PC-9 (cell line): ENCODE results near the gene SLC9A9. TPM values are rescaled to one million over a fixed set of nuclear protein-coding genes. Genes with fewer than 3 reads are reported as not detected.

Source experiments
- BruUV-seq: library from RNA; stranded (reverse); fragments of 400-500 nt; replicated peaks from 2 replicates; lab custom pipeline; 2021; lab: Mats Ljungman, UMichigan
- CTCF ChIA-PET: fragments of 300-600 bp; sonication (Branson Sonifier 250); formaldehyde crosslinking; loops from one replicate; lab custom pipeline; 2022; ENCODE audit warnings: antibody characterized with exemption; lab: Charles Lee
- POLR2A ChIA-PET: fragments of 300-600 bp; sonication (Branson Sonifier 250); formaldehyde crosslinking; loops from one replicate; lab custom pipeline; 2022; ENCODE audit warnings: antibody characterized with exemption; ENCODE audit not compliant: unreplicated experiment; lab: Charles Lee
- DNase-seq, 2 experiments: peaks; one replicate each; pipeline versions ENCODE4 v3.0.0 to v3.0.0-alpha.2; 2015 to 2022; ENCODE audit warnings: mixed read lengths in 1 of 2
- H2AFZ ChIP-seq: fragments of 200-600 bp; sonication (generic); 2 replicates; pipeline ENCODE4 v1.8.1; 2017; ENCODE audit warnings: antibody characterized with exemption
- H3F3A ChIP-seq: fragments of 200-600 bp; sonication (generic); 2 replicates; pipeline ENCODE4 v1.8.1; 2017; ENCODE audit warnings: antibody characterized with exemption, mild to moderate bottlenecking, low read depth; ENCODE audit not compliant: insufficient read depth
- H3K27ac ChIP-seq: fragments of 200-600 bp; sonication (generic); 2 replicates; pipeline ENCODE4 v1.6.1; 2016; ENCODE audit warnings: mixed run types
- H3K27me3 ChIP-seq: fragments of 200-600 bp; sonication (generic); 2 replicates; pipeline ENCODE4 v1.6.1; 2016; ENCODE audit warnings: low read depth, mixed run types; ENCODE audit not compliant: insufficient read depth
- H3K36me3 ChIP-seq: fragments of 200-600 bp; sonication (generic); 2 replicates; pipeline ENCODE4 v1.6.1; 2016; ENCODE audit warnings: low read depth, mixed run types
- H3K4me1 ChIP-seq: fragments of 200-600 bp; sonication (generic); replicated peaks from 2 replicates; pipeline ENCODE4 v1.6.1; 2016; ENCODE audit warnings: mixed run types; ENCODE audit not compliant: insufficient read depth
- H3K4me2 ChIP-seq: fragments of 200-600 bp; sonication (generic); 2 replicates; pipeline ENCODE4 v1.6.1; 2017; ENCODE audit warnings: mixed run types
- H3K4me3 ChIP-seq: fragments of 200-600 bp; sonication (generic); 2 replicates; pipeline ENCODE4 v1.6.1; 2016; ENCODE audit warnings: mixed run types
- H3K79me2 ChIP-seq: fragments of 200-600 bp; sonication (generic); 2 replicates; pipeline ENCODE4 v1.6.1; 2017; ENCODE audit warnings: low read depth, mixed run types
- H3K9me2 ChIP-seq: fragments of 200-600 bp; sonication (generic); 2 replicates; pipeline ENCODE4 v1.8.1; 2017; ENCODE audit warnings: mild to moderate bottlenecking; ENCODE audit not compliant: insufficient read depth
- H3K9me3 ChIP-seq: fragments of 200-600 bp; sonication (generic); 2 replicates; pipeline ENCODE4 v1.8.1; 2016; ENCODE audit warnings: low read depth; ENCODE audit not compliant: insufficient read depth
- H4K20me1 ChIP-seq: fragments of 200-600 bp; sonication (generic); 2 replicates; pipeline ENCODE4 v1.8.1; 2017; ENCODE audit not compliant: insufficient read depth
- EZH2 ChIP-seq: fragments of 200-600 bp; sonication (generic); IDR thresholded peaks from 2 replicates; pipeline ENCODE4 v1.8.0; 2017; ENCODE audit warnings: antibody characterized with exemption, low read depth
- intact Hi-C: fragments of 100-400 bp; cut with micrococcal nuclease; formaldehyde crosslinking; loops from one replicate; pipeline ENCODE4 v1.10.0; 2022; ENCODE audit not compliant: unreplicated experiment
- total RNA-seq: library from RNA; stranded (reverse); gene quantifications from 2 replicates; pipeline ENCODE4 v1.2.3, GENCODE V29; 2021
- TF ChIP-seq, protein P1 (sequence below): fragments of 200-600 bp; sonication (generic); conservative IDR thresholded peaks from 2 replicates; pipeline ENCODE4 v1.6.1; 2017; ENCODE audit warnings: mixed run types, antibody characterized with exemption, mild to moderate bottlenecking, moderate library complexity

Gene SLC9A9
- total RNA-seq, 1 experiment from 2014 or later, result 1.7 TPM

DNA sequence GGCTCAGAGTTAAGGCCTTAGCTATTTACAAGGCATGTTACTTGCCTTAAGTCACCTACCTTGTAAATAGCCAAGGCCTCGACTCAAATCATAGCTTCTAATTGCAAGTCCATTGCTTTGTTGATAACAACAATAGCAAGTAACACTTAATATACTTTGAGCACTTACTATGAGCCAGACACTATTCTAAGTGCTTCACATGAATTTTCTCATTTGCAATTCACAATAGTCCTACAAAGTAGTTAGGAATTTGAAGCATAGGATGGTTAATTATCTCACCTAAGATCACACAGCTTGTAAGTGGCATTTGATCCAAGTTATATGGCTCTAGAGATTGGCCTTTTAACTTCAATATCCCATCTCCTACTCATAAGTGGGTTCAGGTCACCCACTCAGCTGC lies 28.4 kb downstream of the SLC9A9 start:
- H3K4me3 ChIP-seq, result no peak overlapping the region
- no TSS peak for BruUV-seq
- H3K4me1 ChIP-seq, result no peaks in the 10 kb centered on the region
- no peaks in the 10 kb centered on the region for H3K27me3 ChIP-seq
- no peaks in the 10 kb centered on the region for H3K9me3 ChIP-seq
- no peaks in the 10 kb centered on the region for H3K9me2 ChIP-seq
- TF ChIP-seq EZH2, result no peak
- TF ChIP-seq, protein P1, sequence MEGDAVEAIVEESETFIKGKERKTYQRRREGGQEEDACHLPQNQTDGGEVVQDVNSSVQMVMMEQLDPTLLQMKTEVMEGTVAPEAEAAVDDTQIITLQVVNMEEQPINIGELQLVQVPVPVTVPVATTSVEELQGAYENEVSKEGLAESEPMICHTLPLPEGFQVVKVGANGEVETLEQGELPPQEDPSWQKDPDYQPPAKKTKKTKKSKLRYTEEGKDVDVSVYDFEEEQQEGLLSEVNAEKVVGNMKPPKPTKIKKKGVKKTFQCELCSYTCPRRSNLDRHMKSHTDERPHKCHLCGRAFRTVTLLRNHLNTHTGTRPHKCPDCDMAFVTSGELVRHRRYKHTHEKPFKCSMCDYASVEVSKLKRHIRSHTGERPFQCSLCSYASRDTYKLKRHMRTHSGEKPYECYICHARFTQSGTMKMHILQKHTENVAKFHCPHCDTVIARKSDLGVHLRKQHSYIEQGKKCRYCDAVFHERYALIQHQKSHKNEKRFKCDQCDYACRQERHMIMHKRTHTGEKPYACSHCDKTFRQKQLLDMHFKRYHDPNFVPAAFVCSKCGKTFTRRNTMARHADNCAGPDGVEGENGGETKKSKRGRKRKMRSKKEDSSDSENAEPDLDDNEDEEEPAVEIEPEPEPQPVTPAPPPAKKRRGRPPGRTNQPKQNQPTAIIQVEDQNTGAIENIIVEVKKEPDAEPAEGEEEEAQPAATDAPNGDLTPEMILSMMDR, result no peak
- DNase-seq, result no peak
- H3F3A ChIP-seq, result no peaks in the 10 kb centered on the region
- intact Hi-C loops, result no loop called here
- ChIA-PET POLR2A (no interaction called here), CTCF (no interaction called here)
- H3K36me3 ChIP-seq, result no peaks in the 10 kb centered on the region
- H3K79me2 ChIP-seq, result no peaks in the 10 kb centered on the region
- H2AFZ ChIP-seq, result no peak overlapping the region
- H3K27ac ChIP-seq, result no peak overlapping the region
- no peak overlapping the region for H3K4me2 ChIP-seq
- no peaks in the 10 kb centered on the region for H4K20me1 ChIP-seq

DNA sequence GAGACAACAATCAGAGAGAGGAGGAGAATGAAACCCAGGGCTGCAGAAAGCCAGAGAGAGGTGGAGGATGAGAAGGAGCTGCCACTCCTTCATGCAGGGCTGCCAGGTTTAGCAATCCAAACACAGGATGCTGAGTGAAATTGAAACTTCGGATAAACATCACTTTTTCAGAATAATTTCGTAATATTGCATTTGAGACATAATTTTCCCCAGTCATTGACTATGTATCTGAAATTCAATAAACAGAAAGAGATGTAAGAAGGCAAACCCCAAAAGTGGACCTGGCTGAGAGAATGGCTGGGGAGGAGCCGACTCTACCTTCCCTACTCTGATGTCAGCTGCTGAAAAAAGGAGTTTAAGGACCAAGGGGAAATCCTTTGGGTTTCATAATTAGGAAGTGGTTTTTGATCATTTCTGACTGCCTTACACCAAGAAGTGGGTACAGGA lies 33.8 kb downstream of the SLC9A9 start:
- Histone ChIP-seq H3K9me3 (no peaks in the 10 kb centered on the region), H3K4me1 (no peaks in the 10 kb centered on the region), H3K79me2 (no peaks in the 10 kb centered on the region), H3K4me3 (no peak overlapping the region), H3F3A (no peaks in the 10 kb centered on the region), H3K27ac (no peak overlapping the region), H3K27me3 (no peaks in the 10 kb centered on the region), H3K4me2 (no peak overlapping the region), H3K9me2 (no peaks in the 10 kb centered on the region), H2AFZ (no peak overlapping the region), H3K36me3 (no peaks in the 10 kb centered on the region), H4K20me1 (no peaks in the 10 kb centered on the region)
- no peak for DNase-seq
- no peak for TF ChIP-seq EZH2
- TF ChIP-seq, protein P1, result no peak
- POLR2A ChIA-PET, result no interaction called here
- CTCF ChIA-PET, result no interaction called here
- intact Hi-C loops, result no loop called here
- no TSS peak for BruUV-seq

DNA sequence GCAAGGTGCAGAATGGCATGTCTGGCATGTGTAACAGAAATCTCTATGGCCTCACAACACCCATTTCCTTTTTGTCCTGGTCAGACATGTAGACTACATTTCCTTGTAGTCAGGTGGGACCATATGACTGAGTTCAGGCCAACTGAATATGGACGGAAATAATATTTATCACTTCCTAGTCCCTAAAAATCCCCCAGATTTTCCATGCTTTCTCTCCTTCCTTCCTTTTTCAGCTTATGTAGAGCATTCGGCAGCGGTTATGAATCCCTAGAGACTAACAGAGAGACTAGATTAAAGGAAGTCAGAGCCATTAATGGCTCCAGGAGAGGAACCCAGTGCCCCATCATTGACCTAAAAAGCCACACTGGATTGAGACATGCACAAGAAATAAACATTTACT lies 35.8 kb downstream of the SLC9A9 start:
- H3K79me2 ChIP-seq, result no peaks in the 10 kb centered on the region
- H3K9me3 ChIP-seq, result no peaks in the 10 kb centered on the region
- no peak overlapping the region for H3K4me2 ChIP-seq
- TF ChIP-seq EZH2, result no peak
- TF ChIP-seq, protein P1, result no peak
- H3F3A ChIP-seq, result no peaks in the 10 kb centered on the region
- POLR2A ChIA-PET, result no interaction called here
- intact Hi-C loops, result no loop called here
- H3K4me3 ChIP-seq, result no peak overlapping the region
- no peaks in the 10 kb centered on the region for H3K36me3 ChIP-seq
- H3K9me2 ChIP-seq, result no peaks in the 10 kb centered on the region
- CTCF ChIA-PET, result no interaction called here
- no peaks in the 10 kb centered on the region for H3K4me1 ChIP-seq
- no peak overlapping the region for H3K27ac ChIP-seq
- no peak for DNase-seq
- H4K20me1 ChIP-seq, result no peaks in the 10 kb centered on the region
- H2AFZ ChIP-seq, result no peak overlapping the region
- H3K27me3 ChIP-seq, result no peaks in the 10 kb centered on the region
- BruUV-seq, result no TSS peak
